Measurements from ENCODE around the gene MTMR10. TPM values are rescaled to one million over a fixed set of nuclear protein-coding genes. Genes with fewer than 3 reads are reported as not detected.

Gene MTMR10
- total RNA-seq, 2 donors from 2014 or later = 13.9 to 44.7 TPM

GRCh38 chr15:30923429-30923828 lies 68.0 kb downstream of the MTMR10 start:
- Histone ChIP-seq H3K9me3 (no peaks in the 10 kb centered on the region), H3K4me3 (no peak overlapping the region), H3K36me3 (peaks cover 43% of the 10 kb centered on the region), H3K27me3 (replicated peaks; ENCODE audit: insufficient read depth) (no peaks in the 10 kb centered on the region), H3K4me1 (ENCODE audit: control insufficient read depth in 1 of 2, low read depth in 2 of 2) (no peaks in the 10 kb centered on the region), H3K27ac (no peak overlapping the region)
- DNase-seq (ENCODE audit: low spot score) = no peak
- ATAC-seq (ENCODE audit: insufficient number of reproducible peaks, low FRiP score, low read depth) = no peak
- TF ChIP-seq CTCF (IDR thresholded peaks at IDR 0.05) = no peak

DNA sequence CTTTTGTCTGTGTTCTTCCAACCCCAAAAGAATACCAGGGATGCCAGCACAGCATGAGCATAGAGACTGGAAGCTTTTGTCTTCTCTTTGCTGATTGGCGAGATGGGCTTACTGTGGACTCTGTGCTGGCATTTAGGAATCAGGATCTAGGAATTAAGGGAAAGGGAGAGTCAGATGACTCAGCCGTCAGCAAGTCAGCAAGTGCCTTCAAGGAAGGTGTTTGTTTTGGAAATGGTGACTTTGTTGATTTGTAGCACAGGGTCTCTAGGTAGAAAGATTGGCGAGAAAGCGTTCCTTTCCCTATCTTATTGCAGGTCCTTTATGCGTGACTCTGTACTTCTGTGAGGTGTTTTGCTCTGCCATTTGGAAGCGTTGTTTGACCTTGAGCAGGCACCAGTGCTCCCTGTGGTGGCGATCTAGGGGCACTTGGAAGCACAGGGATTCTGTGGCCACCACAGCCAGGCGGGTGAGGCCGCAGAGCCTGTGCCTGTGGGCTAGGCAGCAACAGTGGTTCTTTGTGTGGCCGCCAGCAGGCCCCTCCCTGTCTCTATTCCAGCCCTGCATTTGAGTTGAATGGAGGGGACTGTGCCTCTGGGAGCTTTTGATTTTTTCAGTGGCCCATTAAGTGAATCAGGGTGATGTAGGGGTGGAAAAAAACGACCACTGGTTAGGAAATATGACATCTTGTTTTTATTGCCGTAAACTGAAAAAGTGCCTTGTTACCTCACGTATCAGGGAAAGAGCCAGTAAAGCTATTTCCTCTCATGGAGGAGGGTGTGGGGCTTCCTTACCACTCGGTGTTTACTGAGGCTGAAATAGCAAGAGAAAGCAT lies 68.7 kb downstream of the MTMR10 start:
- Histone ChIP-seq H3K4me1 (ENCODE audit: control insufficient read depth in 1 of 2, low read depth in 2 of 2) (no peaks in the 10 kb centered on the region), H3K9me3 (no peaks in the 10 kb centered on the region), H3K36me3 (peaks cover 47% of the 10 kb centered on the region), H3K27me3 (replicated peaks; ENCODE audit: insufficient read depth) (no peaks in the 10 kb centered on the region), H3K27ac (no peak overlapping the region), H3K4me3 (no peak overlapping the region)
- ATAC-seq (ENCODE audit: insufficient number of reproducible peaks, low FRiP score, low read depth) (no peak), DNase-seq (ENCODE audit: low spot score) (no peak)
- no peak for TF ChIP-seq CTCF (IDR thresholded peaks at IDR 0.05)

DNA sequence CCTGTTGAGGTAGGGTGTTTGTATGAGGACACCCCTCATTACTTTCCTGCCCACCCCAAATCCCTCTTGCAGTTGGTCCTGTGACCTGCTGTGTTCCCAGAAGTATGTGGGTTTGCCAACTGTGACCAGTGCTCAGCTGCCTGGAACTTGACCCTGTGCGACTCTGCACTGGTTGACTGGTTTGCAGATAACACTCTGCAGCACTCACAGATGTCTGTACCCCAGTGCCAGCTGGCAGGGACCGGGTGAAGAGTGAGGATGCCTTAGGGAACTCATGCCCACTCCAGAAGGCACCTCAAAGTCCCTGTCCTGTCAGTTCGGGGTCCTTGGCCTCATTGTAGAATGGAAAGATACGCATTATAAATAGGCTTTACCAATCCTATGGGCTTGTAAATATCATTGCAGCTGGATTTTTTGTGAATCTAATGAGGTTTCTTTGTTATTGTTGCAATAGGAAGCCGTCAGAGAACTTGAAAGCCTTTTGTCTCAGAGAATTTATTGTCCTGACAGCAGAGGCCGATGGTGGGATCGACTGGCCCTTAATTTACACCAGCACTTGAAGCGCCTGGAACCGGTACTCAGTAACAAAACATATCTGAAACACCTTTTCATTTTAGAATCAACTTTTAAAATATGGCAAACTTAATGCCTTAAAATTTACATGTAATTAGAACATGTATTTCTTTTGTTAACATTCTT lies 69.5 kb downstream of the MTMR10 start:
- Histone ChIP-seq H3K4me1 (ENCODE audit: control insufficient read depth in 1 of 2, low read depth in 2 of 2) (no peaks in the 10 kb centered on the region), H3K9me3 (no peaks in the 10 kb centered on the region), H3K36me3 (peaks cover 41% of the 10 kb centered on the region), H3K4me3 (no peak overlapping the region), H3K27me3 (replicated peaks; ENCODE audit: insufficient read depth) (no peaks in the 10 kb centered on the region), H3K27ac (no peak overlapping the region)
- no peak for ATAC-seq (ENCODE audit: insufficient number of reproducible peaks, low FRiP score, low read depth)
- DNase-seq (ENCODE audit: low spot score) = no peak
- no peak for TF ChIP-seq CTCF (IDR thresholded peaks at IDR 0.05)

- Histone ChIP-seq H3K27me3 (replicated peaks; ENCODE audit: insufficient read depth) (no peaks in the 10 kb centered on the region), H3K4me3 (no peak overlapping the region), H3K27ac (no peak overlapping the region), H3K9me3 (no peaks in the 10 kb centered on the region), H3K36me3 (peaks cover 38% of the 10 kb centered on the region), H3K4me1 (ENCODE audit: control insufficient read depth in 1 of 2, low read depth in 2 of 2) (no peaks in the 10 kb centered on the region)
- no peak for ATAC-seq (ENCODE audit: insufficient number of reproducible peaks, low FRiP score, low read depth)
- no peak for DNase-seq (ENCODE audit: low spot score)
- TF ChIP-seq CTCF (IDR thresholded peaks at IDR 0.05) = no peak
These were observed 70.3 kb downstream of the MTMR10 start for GRCh38 chr15:30921106-30921505.

GRCh38 chr15:30919877-30920550 lies 71.4 kb downstream of the MTMR10 start:
- Histone ChIP-seq H3K4me1 (ENCODE audit: control insufficient read depth in 1 of 2, low read depth in 2 of 2) (no peaks in the 10 kb centered on the region), H3K27me3 (replicated peaks; ENCODE audit: insufficient read depth) (no peaks in the 10 kb centered on the region), H3K4me3 (no peak overlapping the region), H3K9me3 (no peaks in the 10 kb centered on the region), H3K36me3 (peaks cover 27% of the 10 kb centered on the region), H3K27ac (no peak overlapping the region)
- DNase-seq (ENCODE audit: low spot score) (no peak), ATAC-seq (ENCODE audit: insufficient number of reproducible peaks, low FRiP score, low read depth) (no peak)
- TF ChIP-seq CTCF (IDR thresholded peaks at IDR 0.05) = no peak
